Esophagus muscularis mucosa (tissue), 4 donors: ENCODE measurements around the gene MYH15.

Source experiments
- EP300 ChIP-seq: sonication (generic); formaldehyde crosslinking; IDR thresholded peaks from one replicate; pipeline ENCODE4 v1.6.1; 2017; ENCODE audit warnings: antibody characterized with exemption
- POLR2A ChIP-seq: fragments of 450-650 bp; IDR thresholded peaks from one replicate; pipeline ENCODE4 v1.6.1; 2017; ENCODE audit warnings: antibody characterized with exemption, moderate library complexity, mild to moderate bottlenecking, low read depth
- POLR2AphosphoS5 ChIP-seq, 2 donors: sonication (generic); formaldehyde crosslinking; IDR thresholded peaks; one replicate each; pipeline ENCODE4 v1.6.1; 2017; ENCODE audit warnings: antibody characterized with exemption in 2 of 2
- TF ChIP-seq, protein P1 (sequence below), 3 experiments: fragments of 200-600 bp in 2 of 3; fragments of 450-650 bp in 1 of 3; sonication (generic) in 2 of 3; IDR thresholded peaks; one replicate each; pipeline ENCODE4 v1.5.1; 2017 to 2019; ENCODE audit warnings: antibody characterized with exemption in 3 of 3, mild to moderate bottlenecking in 2 of 3, moderate library complexity in 1 of 3

DNA sequence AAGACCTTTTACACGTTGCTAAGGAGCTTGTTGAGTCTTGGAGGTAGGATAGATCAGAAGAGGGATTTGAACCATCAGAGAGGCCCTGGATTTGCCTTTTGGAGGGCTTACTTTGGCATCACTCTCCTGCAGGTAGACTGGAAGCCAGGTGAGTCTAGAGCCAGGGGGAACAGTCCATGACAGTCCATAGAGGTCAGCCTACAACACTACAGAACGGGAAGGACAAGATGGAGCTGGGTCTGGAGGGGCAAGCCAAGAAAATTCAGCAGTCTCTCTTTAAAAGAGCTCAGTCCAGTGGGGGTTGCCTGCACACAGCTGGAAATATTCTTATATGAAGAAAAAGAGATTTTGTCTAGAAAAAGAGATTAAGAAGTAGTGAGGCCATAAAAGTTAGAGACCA is 153.4 kb downstream of the MYH15 start:
- TF ChIP-seq, protein P1, sequence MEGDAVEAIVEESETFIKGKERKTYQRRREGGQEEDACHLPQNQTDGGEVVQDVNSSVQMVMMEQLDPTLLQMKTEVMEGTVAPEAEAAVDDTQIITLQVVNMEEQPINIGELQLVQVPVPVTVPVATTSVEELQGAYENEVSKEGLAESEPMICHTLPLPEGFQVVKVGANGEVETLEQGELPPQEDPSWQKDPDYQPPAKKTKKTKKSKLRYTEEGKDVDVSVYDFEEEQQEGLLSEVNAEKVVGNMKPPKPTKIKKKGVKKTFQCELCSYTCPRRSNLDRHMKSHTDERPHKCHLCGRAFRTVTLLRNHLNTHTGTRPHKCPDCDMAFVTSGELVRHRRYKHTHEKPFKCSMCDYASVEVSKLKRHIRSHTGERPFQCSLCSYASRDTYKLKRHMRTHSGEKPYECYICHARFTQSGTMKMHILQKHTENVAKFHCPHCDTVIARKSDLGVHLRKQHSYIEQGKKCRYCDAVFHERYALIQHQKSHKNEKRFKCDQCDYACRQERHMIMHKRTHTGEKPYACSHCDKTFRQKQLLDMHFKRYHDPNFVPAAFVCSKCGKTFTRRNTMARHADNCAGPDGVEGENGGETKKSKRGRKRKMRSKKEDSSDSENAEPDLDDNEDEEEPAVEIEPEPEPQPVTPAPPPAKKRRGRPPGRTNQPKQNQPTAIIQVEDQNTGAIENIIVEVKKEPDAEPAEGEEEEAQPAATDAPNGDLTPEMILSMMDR (IDR thresholded peaks at IDR 0.05), result no peak
- TF ChIP-seq EP300, result no peak
- no peak for TF ChIP-seq POLR2AphosphoS5 (IDR thresholded peaks at IDR 0.05)
- TF ChIP-seq POLR2A, result no peak
